Inflammatory macrophage treated with lipopolysaccharide for 1 hour (primary cell): ENCODE measurements around the gene SLC20A1.

Source experiments
- DNase-seq, 2 donors: peaks; one replicate each; pipeline ENCODE4 v3.0.0-alpha.2; 2020 to 2022

The SLC20A1 gene

DNA sequence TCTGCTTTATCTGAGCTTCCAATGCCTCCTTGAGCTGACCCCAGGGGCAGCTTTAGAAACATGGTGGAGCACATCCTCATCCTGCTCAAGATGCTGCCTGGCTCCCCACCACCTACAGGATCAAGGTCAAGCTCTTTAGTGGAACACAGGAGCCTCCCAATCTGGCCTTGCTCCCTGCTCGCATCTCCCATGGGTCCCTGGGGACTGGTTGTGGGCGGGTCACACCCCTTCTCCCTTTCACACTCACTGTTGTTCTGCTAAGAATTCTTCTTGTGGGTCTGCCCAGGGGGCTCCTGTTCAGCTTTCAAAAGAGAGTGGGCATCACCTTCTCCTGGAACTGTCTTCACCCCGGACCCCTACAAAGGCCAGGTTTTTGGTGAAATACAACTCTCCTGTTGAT is 66.7 kb downstream of the SLC20A1 start:
- DNase-seq: no peak

DNA sequence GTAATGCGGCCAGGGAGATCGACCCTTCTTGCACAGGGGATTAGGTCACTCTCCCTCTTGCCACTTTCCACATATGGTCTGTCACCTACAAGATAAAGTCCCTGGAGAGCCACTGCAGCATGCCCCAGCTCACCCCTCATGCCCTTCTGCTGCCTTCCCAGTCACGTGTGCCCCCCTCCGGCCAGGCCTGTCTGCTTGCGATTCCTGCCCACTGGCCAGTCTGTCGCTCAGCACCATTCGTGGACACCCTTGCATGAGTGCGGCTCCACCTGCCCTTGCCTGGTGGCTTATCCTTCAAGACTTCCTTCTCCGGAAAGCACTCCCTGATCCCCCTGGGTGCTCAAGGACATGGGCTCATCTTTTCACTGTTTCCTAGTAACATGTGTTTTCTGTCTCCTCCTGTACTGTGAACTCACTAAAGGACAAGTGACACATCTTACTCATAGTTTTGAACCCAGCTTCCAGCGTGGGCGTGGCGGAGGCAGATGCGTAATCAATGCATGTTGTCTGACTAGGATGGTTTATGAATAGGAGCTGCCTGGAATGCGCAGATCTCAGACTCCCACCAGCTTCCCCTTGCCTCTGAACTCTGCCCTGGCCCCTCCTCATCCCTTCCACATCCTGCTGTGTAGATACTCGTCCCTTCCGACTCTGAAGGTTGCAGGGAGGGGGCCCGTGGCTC is 67.3 kb downstream of the SLC20A1 start:
- DNase-seq: peak; percentile 77 to 95
